LNCaP clone FGC (cell line): Measurements from ENCODE around the gene PALLD.

Source experiments
- DNase-seq: peaks from one replicate; pipeline ENCODE4 v3.0.0-alpha.2; 2011; ENCODE audit warnings: low read depth
- H3K4me3 ChIP-seq: 2 replicates; pipeline ENCODE4 v1.5.1; 2011; ENCODE audit warnings: mild to moderate bottlenecking, low read depth, low read length, control low read depth
- CTCF ChIP-seq: IDR thresholded peaks from 2 replicates; pipeline ENCODE4 v1.5.1; 2012; ENCODE audit warnings: mild to moderate bottlenecking; ENCODE audit not compliant: control insufficient read depth, insufficient read depth; ENCODE audit errors: extremely low read depth

The PALLD gene

GRCh38 chr4:168825975-168826374 lies 329.1 kb downstream of the PALLD start:
- no peak overlapping the region for H3K4me3 ChIP-seq
- no peak for TF ChIP-seq CTCF
- DNase-seq: no peak

- no peak overlapping the region for H3K4me3 ChIP-seq
- no peak for DNase-seq
- TF ChIP-seq CTCF: no peak
Measured at GRCh38 chr4:168826620-168827019, 329.8 kb downstream of the PALLD start.

GRCh38 chr4:168830777-168831512 lies 334.1 kb downstream of the PALLD start:
- peak overlapping the region; percentile 64 for H3K4me3 ChIP-seq
- no peak for TF ChIP-seq CTCF
- no peak for DNase-seq

GRCh38 chr4:168831585-168831918 lies 334.7 kb downstream of the PALLD start:
- no peak for DNase-seq
- peak overlapping the region; percentile 64 for H3K4me3 ChIP-seq
- TF ChIP-seq CTCF: no peak

GRCh38 chr4:168831919-168832762 lies 335.3 kb downstream of the PALLD start:
- DNase-seq: no peak
- TF ChIP-seq CTCF: no peak

GRCh38 chr4:168832763-168833575 lies 336.1 kb downstream of the PALLD start:
- TF ChIP-seq CTCF: no peak
- DNase-seq: no peak
- peak overlapping the region; percentile 64 for H3K4me3 ChIP-seq

More at GRCh38 chr4:168831919-168832762, 335.3 kb downstream of the PALLD start:
- H3K4me3 ChIP-seq: peak overlapping the region; percentile 64
